K562 (cell line): ENCODE results near the gene DHX38. TPM values are rescaled to one million over a fixed set of nuclear protein-coding genes. Genes with fewer than 3 reads are reported as not detected.
A peak's percentile ranks its signal among the peaks of the same experiment; 100 is the strongest.

Experiments used
- ATAC-seq: fragments of 200-7000 bp; cut with Tn5 transposase; 3 replicates; pipeline ENCODE4 v1.9.1; 2020; ENCODE audit warnings: moderate library complexity
- BruUV-seq: library from RNA; stranded (reverse); fragments of 400-500 nt; replicated peaks from 2 replicates; lab custom pipeline; 2021; lab: Mats Ljungman, UMichigan
- CTCF ChIA-PET: fragments of 300-600 bp; formaldehyde crosslinking; extraction: SDS; loops from one replicate; lab custom pipeline; 2021; ENCODE audit warnings: low intra/inter-chr PET ratio; lab: Yijun Ruan, JAX
- POLR2A ChIA-PET: fragments of 300-600, 350-650 bp; sonication (Branson Sonifier 250); formaldehyde crosslinking; extraction: SDS; loops from one replicate; lab custom pipeline; 2021; ENCODE audit warnings: antibody characterized with exemption, inconsistent platforms; lab: Yijun Ruan, JAX
- DNase-seq, 4 experiments: peaks; one replicate each; pipeline versions ENCODE4 v3.0.0 to v3.0.0-alpha.2; 2011 to 2018; ENCODE audit warnings: low spot score in 3 of 4, mixed read lengths in 3 of 4; ENCODE audit errors: extremely low read depth in 1 of 4
- FAIRE-seq: peaks from 2 replicates; lab custom pipeline; 2011; peaks lifted over from hg19 to GRCh38; lab: Jason Lieb, UNC
- H2AFZ ChIP-seq: 2 replicates; pipeline ENCODE4 v1.6.0; 2011; ENCODE audit warnings: low read depth, low read length, control low read depth, inconsistent platforms
- H3K27ac ChIP-seq: fragments of 200-600 bp; 3 replicates; pipeline ENCODE4 v1.8.0; 2011; ENCODE audit warnings: low read depth, mild to moderate bottlenecking, control low read depth, inconsistent platforms, low read length, moderate library complexity, mixed read lengths; ENCODE audit errors: extremely low read depth
- H3K27me3 ChIP-seq, 2 experiments: fragments of 300-600 bp in 1 of 2; 2 replicates in 1 of 2; 3 replicates in 1 of 2; pipeline versions ENCODE4 v1.6.0 to v1.8.0; 2011; ENCODE audit warnings: inconsistent platforms in 2 of 2, low read length in 2 of 2, mild to moderate bottlenecking in 1 of 2, mixed read lengths in 1 of 2, moderate library complexity in 1 of 2; ENCODE audit not compliant: control insufficient read depth in 2 of 2, insufficient read depth in 2 of 2
- H3K36me3 ChIP-seq: fragments of 300-600 bp; 3 replicates; pipeline ENCODE4 v1.8.0; 2011; ENCODE audit warnings: mild to moderate bottlenecking, low read length, inconsistent platforms; ENCODE audit not compliant: control insufficient read depth, insufficient read depth
- H3K4me1 ChIP-seq, 2 experiments: fragments of 200-600 bp in 1 of 2; replicated peaks in 1 of 2; 2 replicates in 1 of 2; 3 replicates in 1 of 2; pipeline versions ENCODE4 v1.5.1 to v1.8.0; 2011; ENCODE audit warnings: inconsistent platforms in 2 of 2, low read length in 2 of 2, mild to moderate bottlenecking in 1 of 2, mixed read lengths in 1 of 2, moderate library complexity in 1 of 2; ENCODE audit not compliant: control insufficient read depth in 2 of 2, insufficient read depth in 2 of 2
- H3K4me2 ChIP-seq: 2 replicates; pipeline ENCODE4 v1.6.1; 2011; ENCODE audit warnings: low read length, control low read depth, inconsistent platforms, mixed read lengths; ENCODE audit not compliant: insufficient read depth
- H3K4me3 ChIP-seq: fragments of 200-600 bp; sonication (generic), shearing (Covaris generic); 2 replicates; pipeline ENCODE4 v1.5.1; 2016; ENCODE audit warnings: control low read depth, inconsistent platforms
- H3K79me2 ChIP-seq: fragments of 200-600 bp; 3 replicates; pipeline ENCODE4 v1.8.0; 2011; ENCODE audit warnings: low read length, inconsistent platforms; ENCODE audit not compliant: control insufficient read depth, insufficient read depth
- H3K9ac ChIP-seq, 2 experiments: 2 replicates each; pipeline versions ENCODE4 v1.6.0 to v1.6.1; 2011; ENCODE audit warnings: low read depth in 2 of 2, low read length in 2 of 2, control low read depth in 1 of 2, inconsistent platforms in 1 of 2, mild to moderate bottlenecking in 1 of 2, mixed read lengths in 1 of 2; ENCODE audit not compliant: insufficient read depth in 1 of 2
- H3K9me1 ChIP-seq: one replicate; pipeline ENCODE4 v1.6.0; 2011; ENCODE audit warnings: inconsistent platforms, mild to moderate bottlenecking, low read length, moderate library complexity; ENCODE audit not compliant: control insufficient read depth, insufficient read depth
- H3K9me3 ChIP-seq: replicated peaks from 2 replicates; pipeline ENCODE4 v1.5.1; 2011; ENCODE audit warnings: low read depth, low read length, inconsistent platforms; ENCODE audit not compliant: control insufficient read depth, insufficient read depth
- H4K20me1 ChIP-seq: replicated peaks from 2 replicates; pipeline ENCODE4 v1.6.1; 2011; ENCODE audit warnings: low read length, inconsistent platforms, mixed read lengths; ENCODE audit not compliant: control insufficient read depth, insufficient read depth
- HDAC1 ChIP-seq, 2 experiments: fragments of 450-650 bp; IDR thresholded peaks; 2 replicates each; pipeline ENCODE4 v1.6.1; 2016 to 2017; ENCODE audit warnings: inconsistent platforms in 1 of 2, mild to moderate bottlenecking in 1 of 2, moderate library complexity in 1 of 2
- MAZ ChIP-seq, 2 experiments: fragments of 450-650 bp in 1 of 2; sonication (generic) in 1 of 2; formaldehyde crosslinking; IDR thresholded peaks in 1 of 2; conservative IDR thresholded peaks in 1 of 2; 2 replicates each; pipeline versions ENCODE4 v1.4.0 to v1.5.0; 2020; ENCODE audit warnings: mild to moderate bottlenecking in 1 of 2, missing genetic modification reagents in 1 of 2
- MEIS2 ChIP-seq: fragments of 450-650 bp; IDR thresholded peaks from 2 replicates; pipeline ENCODE4 v1.6.1; 2014; ENCODE audit warnings: mild to moderate bottlenecking; ENCODE audit not compliant: partially characterized antibody
- POLR2G ChIP-seq: fragments of 200-400 bp; formaldehyde crosslinking; IDR thresholded peaks from 2 replicates; pipeline ENCODE4 v1.6.1; 2017; ENCODE audit warnings: low read depth, mild to moderate bottlenecking, antibody characterized with exemption, low read length, moderate library complexity
- WGBS: fragments of 100-300 bp; shearing (Covaris generic); methylation state at CpG from one replicate; pipeline ENCODE4 v1.1.6; 2016; ENCODE audit warnings: low coverage, mixed read lengths; ENCODE audit not compliant: insufficient coverage; ENCODE audit errors: missing lambda C conversion rate; 5-methylcytosine and 5-hydroxymethylcytosine counted together
- in situ Hi-C: fragments of 300-500 bp; cut with MboI; formaldehyde crosslinking; loops from 4 replicates; pipeline ENCODE4 v1.15.0; 2018; ENCODE audit warnings: inconsistent platforms, mixed read lengths
- intact Hi-C: fragments of 100-400 bp; cut with micrococcal nuclease; formaldehyde crosslinking; loops from 2 replicates; pipeline ENCODE4 v1.14.2; 2022
- polyA plus RNA-seq, 8 experiments: library from polyadenylated mRNA; depleted of rRNA in 4 of 8; stranded (reverse) in 5 of 8; unstranded in 3 of 8; fragments of >200 nt; fragmentation: Nextera tagmentation in 2 of 8; fragmentation: Illumina TruSeq in 1 of 8; extraction: Ambion mirVana in 2 of 8; extraction: Trizol in 1 of 8; gene quantifications; 2 replicates each; pipeline versions ENCODE4 v1.2.1 to v1.2.3, GENCODE V29; 2011 to 2014; ENCODE audit warnings: inconsistent platforms in 1 of 8, missing spikeins in 1 of 8
- total RNA-seq, 7 experiments: library from RNA; depleted of rRNA in 6 of 7; stranded (reverse); fragments of >200 nt in 6 of 7; fragmentation: Illumina TruSeq in 2 of 7; extraction: Trizol in 2 of 7; gene quantifications; 2 replicates each; pipeline versions ENCODE4 v1.2.1 to v1.2.3, GENCODE V29; 2011 to 2021; ENCODE audit warnings: low replicate concordance in 1 of 7
- TF ChIP-seq, protein P1 (sequence below): fragments of 450-650 bp; IDR thresholded peaks from 2 replicates; pipeline ENCODE4 v1.6.1; 2016
- TF ChIP-seq, protein P2 (sequence below): fragments of 450-650 bp; IDR thresholded peaks from 2 replicates; pipeline ENCODE4 v1.7.0; 2016; ENCODE audit warnings: borderline replicate concordance
- TF ChIP-seq, protein P3 (sequence below): sonication (generic); formaldehyde crosslinking; IDR thresholded peaks from 2 replicates; pipeline ENCODE4 v1.8.0; 2022; ENCODE audit warnings: missing genetic modification reagents, mild to moderate bottlenecking, moderate library complexity, borderline replicate concordance

Gene DHX38
- total and polyA plus RNA-seq, 9 of the 15 experiments (the other 6 are each of a cell fraction or from before 2014, with no cell fraction given): 2.8 to 76.8 (median 40.8) TPM

DNA sequence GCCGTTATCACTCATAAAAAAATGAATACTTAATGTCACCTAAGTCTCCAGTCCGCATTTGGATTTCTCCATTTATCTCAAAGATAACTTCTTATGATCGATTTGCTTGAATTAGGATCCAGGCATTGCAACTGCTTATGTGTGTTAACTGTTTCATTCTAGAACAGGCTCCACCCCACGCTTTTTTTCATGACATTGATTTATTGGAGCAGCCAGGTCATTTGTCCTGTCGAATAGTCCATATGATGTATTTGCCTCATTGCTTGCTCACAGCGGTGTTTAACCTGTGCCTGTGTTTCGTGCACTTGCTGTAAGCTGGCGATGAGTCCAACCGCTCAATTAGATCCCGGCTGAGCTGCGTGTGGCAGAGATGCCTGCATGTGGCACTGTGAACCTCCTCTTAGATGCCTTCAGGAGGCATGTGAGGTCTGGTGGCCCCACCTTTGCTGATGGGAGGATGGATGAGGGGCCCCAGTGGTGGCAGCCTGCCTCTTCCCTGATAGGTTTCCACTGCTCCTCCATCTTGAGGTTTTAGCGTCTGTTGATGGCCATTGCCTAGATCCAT is 16.4 kb downstream of the DHX38 start:
- BruUV-seq: no TSS peak
- peaks cover 73% of the 10 kb centered on the region; the same call in 2 of the 3 replicates for H3K36me3 ChIP-seq
- CTCF ChIA-PET: interaction anchor here (0.6 kb wide), 1 partner anchor 371 kb away, joined by 3 read pairs; no protein-coding TSS in a partner anchor

More for the DNA sequence above, 16.4 kb downstream of the DHX38 start:
- no peak for DNase-seq
- H3K27ac ChIP-seq: no peak overlapping the region
- TF ChIP-seq, protein P1, sequence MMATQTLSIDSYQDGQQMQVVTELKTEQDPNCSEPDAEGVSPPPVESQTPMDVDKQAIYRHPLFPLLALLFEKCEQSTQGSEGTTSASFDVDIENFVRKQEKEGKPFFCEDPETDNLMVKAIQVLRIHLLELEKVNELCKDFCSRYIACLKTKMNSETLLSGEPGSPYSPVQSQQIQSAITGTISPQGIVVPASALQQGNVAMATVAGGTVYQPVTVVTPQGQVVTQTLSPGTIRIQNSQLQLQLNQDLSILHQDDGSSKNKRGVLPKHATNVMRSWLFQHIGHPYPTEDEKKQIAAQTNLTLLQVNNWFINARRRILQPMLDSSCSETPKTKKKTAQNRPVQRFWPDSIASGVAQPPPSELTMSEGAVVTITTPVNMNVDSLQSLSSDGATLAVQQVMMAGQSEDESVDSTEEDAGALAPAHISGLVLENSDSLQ: peak; percentile 65
- TF ChIP-seq, protein P2, sequence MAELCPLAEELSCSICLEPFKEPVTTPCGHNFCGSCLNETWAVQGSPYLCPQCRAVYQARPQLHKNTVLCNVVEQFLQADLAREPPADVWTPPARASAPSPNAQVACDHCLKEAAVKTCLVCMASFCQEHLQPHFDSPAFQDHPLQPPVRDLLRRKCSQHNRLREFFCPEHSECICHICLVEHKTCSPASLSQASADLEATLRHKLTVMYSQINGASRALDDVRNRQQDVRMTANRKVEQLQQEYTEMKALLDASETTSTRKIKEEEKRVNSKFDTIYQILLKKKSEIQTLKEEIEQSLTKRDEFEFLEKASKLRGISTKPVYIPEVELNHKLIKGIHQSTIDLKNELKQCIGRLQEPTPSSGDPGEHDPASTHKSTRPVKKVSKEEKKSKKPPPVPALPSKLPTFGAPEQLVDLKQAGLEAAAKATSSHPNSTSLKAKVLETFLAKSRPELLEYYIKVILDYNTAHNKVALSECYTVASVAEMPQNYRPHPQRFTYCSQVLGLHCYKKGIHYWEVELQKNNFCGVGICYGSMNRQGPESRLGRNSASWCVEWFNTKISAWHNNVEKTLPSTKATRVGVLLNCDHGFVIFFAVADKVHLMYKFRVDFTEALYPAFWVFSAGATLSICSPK: no peak
- TF ChIP-seq, protein P3, sequence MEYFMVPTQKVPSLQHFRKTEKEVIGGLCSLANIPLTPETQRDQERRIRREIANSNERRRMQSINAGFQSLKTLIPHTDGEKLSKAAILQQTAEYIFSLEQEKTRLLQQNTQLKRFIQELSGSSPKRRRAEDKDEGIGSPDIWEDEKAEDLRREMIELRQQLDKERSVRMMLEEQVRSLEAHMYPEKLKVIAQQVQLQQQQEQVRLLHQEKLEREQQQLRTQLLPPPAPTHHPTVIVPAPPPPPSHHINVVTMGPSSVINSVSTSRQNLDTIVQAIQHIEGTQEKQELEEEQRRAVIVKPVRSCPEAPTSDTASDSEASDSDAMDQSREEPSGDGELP (CRISPR knock-in tag): no peak
- TF ChIP-seq MAZ (CRISPR knock-in tag; conservative IDR thresholded peaks at IDR 0.05 in 1 of 2, IDR thresholded peaks at IDR 0.05 in 1 of 2) (no peak), HDAC1 (IDR thresholded peaks at IDR 0.05) (no peak), MEIS2 (peak; percentile 53), POLR2G (no peak)
- H3K4me1 ChIP-seq: peaks cover 4 to 16% of the 10 kb centered on the region in 2 experiments; a peak in 3 of 5 replicates
- POLR2A ChIA-PET: interaction anchor here (1.1 kb wide), 1 partner anchor 13 kb away, joined by 3 read pairs; no protein-coding TSS in a partner anchor
- no peak overlapping the region for H3K4me2 ChIP-seq
- H4K20me1 ChIP-seq: no peaks in the 10 kb centered on the region
- no peaks in the 10 kb centered on the region for H3K9me3 ChIP-seq
- in situ Hi-C loops (no loop called here), intact Hi-C loops (no loop called here)
- peaks cover 4% of the 10 kb centered on the region for H3K9me1 ChIP-seq
- H3K27me3 ChIP-seq: no peaks in the 10 kb centered on the region
- FAIRE-seq: no peak
- H3K4me3 ChIP-seq: no peak overlapping the region
- H3K79me2 ChIP-seq: no peaks in the 10 kb centered on the region
- no peak overlapping the region for H2AFZ ChIP-seq
- no peak for ATAC-seq
- H3K9ac ChIP-seq: no peak overlapping the region
- WGBS: 91% methylated on average over 12 of the region's 12 CpGs
